RWPE1 (cell line): ENCODE data around the gene NANOS2.
A peak's percentile ranks its signal among the peaks of the same experiment; 100 is the strongest.

ENCODE experiments used
- CTCF ChIA-PET: fragments of 350-600 bp; sonication (Branson Sonifier 250); formaldehyde crosslinking; extraction: SDS; loops from one replicate; lab custom pipeline; 2021; lab: Yijun Ruan, JAX
- POLR2A ChIA-PET: fragments of 400-600 bp; formaldehyde crosslinking; extraction: SDS; loops from one replicate; lab custom pipeline; 2020; ENCODE audit warnings: antibody characterized with exemption; ENCODE audit not compliant: low non-redundant PET; lab: Yijun Ruan, JAX
- DNase-seq: peaks from one replicate; pipeline ENCODE4 v3.0.0; 2012; ENCODE audit warnings: low spot score
- H3K27ac ChIP-seq: fragments of 450-650 bp; 2 replicates; pipeline ENCODE4 v1.5.1; 2017
- CTCF ChIP-seq: fragments of 450-650 bp; conservative IDR thresholded peaks from 2 replicates; pipeline ENCODE4 v1.5.1; 2017; ENCODE audit warnings: low read depth, mild to moderate bottlenecking

Gene NANOS2

DNA sequence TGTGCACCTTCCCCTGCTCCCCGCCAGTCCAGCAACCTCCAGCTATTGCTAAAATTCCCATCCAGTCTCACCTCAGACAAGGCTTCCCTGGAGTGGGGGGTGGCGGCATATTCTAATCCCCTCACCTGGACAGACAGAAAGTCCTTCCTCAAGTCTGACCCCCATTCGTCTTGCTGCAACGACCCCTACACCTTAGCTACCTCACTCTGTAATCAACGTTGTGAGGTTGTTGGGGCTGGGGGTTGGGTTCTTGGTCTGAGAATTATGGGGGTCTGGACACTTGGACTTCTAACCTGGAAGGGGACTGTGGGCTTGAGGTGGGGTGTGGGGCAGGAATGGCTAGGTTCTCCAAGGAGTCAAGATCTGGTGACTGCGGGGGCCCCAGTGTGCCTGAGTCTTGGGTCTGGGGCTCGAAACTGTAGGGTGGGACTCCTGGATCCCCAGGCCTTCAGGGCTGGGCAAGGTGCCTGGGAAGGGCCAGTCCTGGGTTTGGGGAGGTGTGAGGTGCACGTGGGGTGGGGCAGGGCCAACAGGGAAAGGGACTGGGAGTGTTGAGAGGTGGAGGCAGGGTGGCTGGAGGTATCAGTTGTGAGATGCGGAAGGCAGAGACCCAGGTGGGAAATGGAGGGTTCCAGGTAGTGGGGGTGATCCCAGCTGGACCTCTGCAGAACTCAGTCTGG, 49.2 kb downstream of the NANOS2 start:
- DNase-seq, result no peak
- H3K27ac ChIP-seq, result no peak overlapping the region
- POLR2A ChIA-PET, result no interaction called here
- TF ChIP-seq CTCF, result no peak
- CTCF ChIA-PET, result interaction anchor here (0.5 to 1.5 kb wide), 4 partner anchors 17 to 49 kb away, joined by 3 read pairs; no protein-coding TSS in a partner anchor

DNA sequence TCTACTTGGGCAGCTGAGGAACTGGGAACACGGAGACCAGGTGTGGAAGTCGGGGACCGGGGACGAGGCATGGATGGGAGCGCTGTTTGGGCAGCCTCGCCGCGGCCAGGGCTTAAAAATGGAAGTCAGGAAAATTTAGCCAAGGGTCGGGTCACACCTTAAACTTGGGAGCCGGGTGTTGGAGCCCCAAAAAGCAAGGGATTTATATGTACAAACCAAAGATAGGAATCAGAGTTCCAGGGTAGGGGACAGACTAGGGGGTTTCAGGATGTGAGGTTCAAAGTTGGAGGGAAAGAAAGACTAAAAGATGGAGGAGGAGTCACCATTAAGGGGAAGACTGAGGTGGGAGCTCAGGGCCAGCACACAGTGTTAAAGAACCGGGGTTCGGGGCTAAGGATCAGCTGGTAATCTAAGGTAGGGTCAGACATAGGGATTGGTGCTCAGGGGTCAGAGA, 49.9 kb downstream of the NANOS2 start:
- ChIA-PET POLR2A (no interaction called here), CTCF (interaction anchor here (0.5 to 1.7 kb wide), 6 partner anchors 18 to 146 kb away, joined by 3 to 8 read pairs (median 4); no protein-coding TSS in a partner anchor)
- no peak for TF ChIP-seq CTCF
- DNase-seq, result no peak
- no peak overlapping the region for H3K27ac ChIP-seq

- H3K27ac ChIP-seq, result peak within 1 kb of the TSS; percentile 86
- POLR2A ChIA-PET, result no interaction called here
- CTCF ChIA-PET, result interaction anchor here (0.6 to 1.7 kb wide), 6 partner anchors 17 to 186 kb away, joined by 3 to 8 read pairs (median 4); no protein-coding TSS in a partner anchor
- peak; percentile 60 for TF ChIP-seq CTCF
- DNase-seq, result no peak
Measured at GRCh38 chr19:45863840-45864628, 50.5 kb downstream of the NANOS2 start, which contains the start of gene FOXA3. TSS of gene FOXA3 (plus strand) at chr19:45864326. CDS start at chr19:45864457, 131 bp downstream.

- CTCF ChIA-PET, result interaction anchor here (0.6 to 1.7 kb wide), 3 partner anchors 17 to 186 kb away, joined by 3 to 7 read pairs (median 4); no protein-coding TSS in a partner anchor
- POLR2A ChIA-PET, result no interaction called here
- no peak for TF ChIP-seq CTCF
- H3K27ac ChIP-seq, result peak overlapping the region; percentile 86
- no peak for DNase-seq
Measured at GRCh38 chr19:45863335-45863839, 51.2 kb downstream of the NANOS2 start.
